Suprapubic skin (tissue), 3 donors: ENCODE results near the gene ERBB4.

Experiments used
- POLR2A ChIP-seq, 2 donors: fragments of 450-650 bp; IDR thresholded peaks; one replicate each; pipeline ENCODE4 v1.6.1; 2017; ENCODE audit warnings: antibody characterized with exemption in 2 of 2, mild to moderate bottlenecking in 2 of 2, moderate library complexity in 2 of 2
- TF ChIP-seq, protein P1 (sequence below), 2 donors: fragments of 200-600 bp in 1 of 2; fragments of 450-650 bp in 1 of 2; sonication (generic) in 1 of 2; IDR thresholded peaks; one replicate each; pipeline ENCODE4 v1.5.1; 2016 to 2019; ENCODE audit warnings: antibody characterized with exemption in 2 of 2, mild to moderate bottlenecking in 1 of 2, moderate library complexity in 1 of 2

DNA sequence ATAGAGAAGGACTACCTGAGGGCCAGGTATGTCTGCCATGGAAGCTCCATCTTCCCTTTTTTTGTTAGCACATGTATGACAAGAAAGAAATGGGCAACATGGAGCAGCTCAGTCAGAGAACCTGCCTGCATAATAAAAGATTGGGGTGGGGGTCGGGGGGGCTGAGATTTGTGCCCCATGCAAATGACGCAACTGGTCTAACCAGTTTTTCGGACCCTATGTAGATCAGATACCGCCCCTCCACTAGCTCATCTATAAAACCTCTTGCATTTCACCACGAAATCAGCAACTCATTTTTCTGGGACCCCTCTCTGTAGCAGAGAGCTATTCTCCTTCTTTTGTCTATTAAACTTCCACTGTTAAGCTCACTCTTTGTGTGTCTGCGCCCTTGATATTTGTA lies 657.2 kb downstream of the ERBB4 start:
- TF ChIP-seq POLR2A (IDR thresholded peaks at IDR 0.05) = no peak
- TF ChIP-seq, protein P1, sequence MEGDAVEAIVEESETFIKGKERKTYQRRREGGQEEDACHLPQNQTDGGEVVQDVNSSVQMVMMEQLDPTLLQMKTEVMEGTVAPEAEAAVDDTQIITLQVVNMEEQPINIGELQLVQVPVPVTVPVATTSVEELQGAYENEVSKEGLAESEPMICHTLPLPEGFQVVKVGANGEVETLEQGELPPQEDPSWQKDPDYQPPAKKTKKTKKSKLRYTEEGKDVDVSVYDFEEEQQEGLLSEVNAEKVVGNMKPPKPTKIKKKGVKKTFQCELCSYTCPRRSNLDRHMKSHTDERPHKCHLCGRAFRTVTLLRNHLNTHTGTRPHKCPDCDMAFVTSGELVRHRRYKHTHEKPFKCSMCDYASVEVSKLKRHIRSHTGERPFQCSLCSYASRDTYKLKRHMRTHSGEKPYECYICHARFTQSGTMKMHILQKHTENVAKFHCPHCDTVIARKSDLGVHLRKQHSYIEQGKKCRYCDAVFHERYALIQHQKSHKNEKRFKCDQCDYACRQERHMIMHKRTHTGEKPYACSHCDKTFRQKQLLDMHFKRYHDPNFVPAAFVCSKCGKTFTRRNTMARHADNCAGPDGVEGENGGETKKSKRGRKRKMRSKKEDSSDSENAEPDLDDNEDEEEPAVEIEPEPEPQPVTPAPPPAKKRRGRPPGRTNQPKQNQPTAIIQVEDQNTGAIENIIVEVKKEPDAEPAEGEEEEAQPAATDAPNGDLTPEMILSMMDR (IDR thresholded peaks at IDR 0.05) = no peak
